HG03139 (cell line): ENCODE results near the gene IQCB1.
"Not testable (repeated sequence)": the region's sequence is repeated elsewhere in the genome, so short reads cannot be mapped to it uniquely, and the experiment has no call there.

Source experiments
- ATAC-seq: cut with Tn5 transposase; IDR thresholded peaks from one replicate; pipeline ENCODE4 v1.9.1; 2021; ENCODE audit not compliant: unreplicated experiment

IQCB1 gene

DNA sequence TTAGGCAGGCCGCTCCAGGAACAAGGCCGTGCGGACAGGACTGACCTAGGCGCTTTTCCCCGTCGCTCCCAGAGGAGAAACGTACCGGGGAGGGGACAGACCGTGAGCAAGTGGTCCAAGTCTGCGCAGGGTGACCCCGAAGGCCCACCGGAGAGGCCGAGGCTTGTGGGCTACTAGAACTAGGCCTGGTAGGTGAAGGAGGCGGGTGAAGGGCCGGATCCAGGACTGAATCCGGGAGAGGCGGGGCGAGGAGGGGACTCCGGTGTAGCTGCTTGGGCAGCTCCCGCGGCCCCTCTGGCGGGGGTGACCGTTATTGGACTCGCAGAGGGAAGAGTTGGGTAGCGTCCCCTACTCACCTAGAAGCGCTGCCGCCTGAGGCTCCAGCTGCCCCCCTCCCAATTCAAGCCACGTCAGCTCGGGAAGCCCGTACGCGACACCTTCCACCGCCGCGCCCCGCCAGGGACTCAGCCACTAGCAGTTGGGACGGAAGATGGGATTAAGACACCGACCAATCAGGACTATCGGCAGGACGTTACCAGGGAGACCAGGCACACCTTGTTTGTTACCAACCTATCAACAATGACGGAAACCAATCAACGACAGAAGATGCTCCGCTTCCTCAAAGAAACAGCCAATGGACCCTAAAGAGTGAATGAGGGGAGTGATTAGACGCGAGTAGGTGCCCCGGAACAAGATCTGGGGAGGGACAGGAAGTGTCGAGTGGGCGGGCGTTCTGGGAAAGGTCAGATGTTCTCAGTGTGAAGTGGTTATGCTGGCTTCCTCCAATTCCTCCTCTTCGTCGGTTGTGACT lies 85.4 kb downstream of the IQCB1 start, which contains the start of gene GOLGB1:
Gene GOLGB1 (minus strand): TSS at position 466 of the 811 bp plus-strand sequence. CDS start 18,770 bp downstream, outside the sequence.
- peak; percentile 97 for ATAC-seq

DNA sequence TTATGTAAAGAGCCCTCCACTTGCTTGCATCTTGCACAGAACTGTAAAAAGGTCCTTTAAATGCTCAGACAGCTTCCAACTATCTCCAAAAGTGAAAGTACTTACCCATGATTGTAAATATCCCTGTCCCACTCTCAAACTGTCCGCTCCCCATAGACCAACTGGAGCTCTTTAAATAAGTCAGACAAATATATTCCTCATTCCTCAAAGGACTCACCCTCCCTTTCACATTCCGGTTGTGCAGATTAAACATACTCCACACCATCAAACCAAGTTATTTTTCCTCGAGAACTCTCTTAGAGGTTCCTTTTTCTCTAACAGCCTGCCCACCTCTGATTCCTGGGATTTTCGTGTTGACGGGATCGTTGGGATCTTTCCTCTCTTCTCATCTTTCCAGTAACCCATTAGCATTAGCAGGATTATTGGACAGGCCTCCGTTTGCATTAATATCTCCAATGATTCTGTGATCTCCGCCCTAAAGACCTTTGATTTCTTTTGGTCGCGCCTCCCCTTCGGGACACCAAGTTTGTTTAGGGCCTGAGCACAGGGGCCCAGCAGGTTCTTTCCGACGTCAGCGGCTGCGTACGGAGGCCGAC lies 86.1 kb downstream of the IQCB1 start:
- ATAC-seq: no peak

DNA sequence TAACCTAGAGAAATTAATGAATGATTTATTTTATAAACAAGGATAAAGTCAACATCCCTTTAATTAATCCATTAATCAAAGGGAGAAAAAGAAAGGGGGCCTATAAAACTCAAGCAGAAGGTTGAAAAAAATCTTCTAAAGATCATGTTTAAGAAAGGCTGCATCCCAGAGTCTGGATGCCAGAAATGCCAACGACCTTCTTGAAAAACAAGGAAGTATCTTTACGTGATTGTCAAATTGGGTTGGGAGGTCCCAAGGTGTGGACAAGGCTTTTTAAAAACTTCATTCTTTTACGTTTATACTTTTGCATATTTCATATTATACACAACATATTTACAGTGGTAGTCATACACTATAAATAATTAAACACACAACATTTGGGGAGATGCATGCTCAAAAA lies 86.9 kb downstream of the IQCB1 start:
- no peak for ATAC-seq

DNA sequence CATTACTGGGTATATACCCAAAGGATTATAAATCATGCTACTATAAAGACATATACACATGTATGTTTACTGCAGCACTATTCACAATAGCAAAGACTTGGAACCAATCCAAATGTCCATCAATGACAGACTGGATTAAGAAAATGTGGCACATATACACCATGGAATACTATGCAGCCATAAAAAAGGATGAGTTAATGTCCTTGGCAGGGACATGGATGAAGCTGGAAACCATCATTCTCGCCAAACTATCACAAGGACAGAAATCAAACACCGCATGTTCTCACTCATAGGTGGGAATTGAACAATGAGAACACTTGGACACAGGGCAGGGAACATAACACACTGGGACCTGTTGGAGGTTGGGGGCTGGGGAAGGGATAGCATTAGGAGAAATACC lies 91.8 kb downstream of the IQCB1 start:
- not testable (repeated sequence) for ATAC-seq

DNA sequence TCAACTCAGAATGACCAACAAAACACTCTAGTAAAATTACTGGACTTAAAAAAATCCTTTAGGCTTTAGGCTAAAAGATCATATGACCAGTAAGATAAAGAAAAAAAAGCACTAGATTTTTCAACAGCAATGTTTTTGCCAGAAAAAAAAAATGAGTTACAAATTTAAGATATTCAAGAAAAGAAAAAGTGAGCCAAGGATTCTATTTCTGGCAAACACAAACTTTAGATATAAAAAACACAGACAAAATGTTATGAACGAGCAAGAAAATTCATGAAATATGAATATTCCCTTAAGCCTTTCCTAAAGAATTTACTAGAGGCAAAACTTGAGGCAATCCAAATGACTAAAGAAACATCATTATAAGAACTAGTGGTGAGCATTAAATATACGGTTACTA lies 94.0 kb downstream of the IQCB1 start:
- ATAC-seq: no peak

DNA sequence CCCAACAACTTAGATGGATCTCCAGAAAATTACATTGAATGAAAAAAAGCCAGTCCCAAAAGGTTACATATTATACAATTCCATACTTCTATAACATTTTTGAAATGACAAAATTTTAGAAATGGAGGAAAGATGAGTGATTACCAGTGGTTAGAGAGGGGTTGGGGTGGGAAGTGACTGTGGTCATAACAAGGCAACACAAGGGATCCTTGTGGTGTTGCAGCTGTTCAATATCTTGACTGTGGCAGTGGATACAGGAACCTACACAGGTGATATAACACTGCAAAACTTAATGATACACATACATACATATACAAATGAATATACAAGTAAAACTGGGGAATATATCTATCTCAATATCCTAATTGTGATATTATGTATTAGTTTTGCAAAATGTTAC lies 95.0 kb downstream of the IQCB1 start:
- ATAC-seq: no peak

DNA sequence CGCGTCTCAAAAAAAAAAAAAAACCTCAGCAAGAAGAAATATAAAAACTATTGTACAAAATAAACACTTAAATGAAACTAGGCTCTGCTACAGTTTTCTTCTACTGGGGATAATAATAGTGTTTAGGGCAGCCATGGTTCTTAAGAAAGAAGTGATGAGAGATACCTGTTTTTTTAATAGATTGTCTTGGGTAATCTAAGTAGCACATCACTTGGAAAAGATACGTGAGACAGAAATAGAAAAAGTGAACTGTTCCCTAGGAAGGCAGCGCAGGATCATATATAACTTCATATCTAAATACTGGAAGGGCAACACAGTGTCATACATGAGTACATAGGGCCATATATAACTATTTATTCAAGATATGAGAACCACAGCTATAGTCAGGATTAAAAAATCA lies 97.2 kb downstream of the IQCB1 start:
- ATAC-seq: no peak

DNA sequence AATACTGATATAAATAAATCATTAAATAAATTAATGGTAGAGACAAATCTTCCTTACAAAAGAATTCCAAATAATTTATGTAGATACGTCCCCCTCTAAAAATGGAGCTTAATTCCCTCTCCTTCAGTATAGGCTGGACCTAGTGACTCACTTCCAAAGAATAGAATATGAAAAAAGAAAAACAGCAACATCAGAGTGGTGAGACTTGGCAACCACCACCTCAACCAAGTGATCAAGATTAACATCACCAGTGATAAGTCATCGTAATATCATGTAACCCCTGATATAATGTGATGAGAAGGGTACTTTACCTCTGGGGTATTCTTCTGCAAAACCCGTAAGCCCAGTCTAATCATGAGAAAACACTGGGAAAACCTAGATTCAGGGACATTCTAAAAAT lies 98.7 kb downstream of the IQCB1 start:
- no peak for ATAC-seq

DNA sequence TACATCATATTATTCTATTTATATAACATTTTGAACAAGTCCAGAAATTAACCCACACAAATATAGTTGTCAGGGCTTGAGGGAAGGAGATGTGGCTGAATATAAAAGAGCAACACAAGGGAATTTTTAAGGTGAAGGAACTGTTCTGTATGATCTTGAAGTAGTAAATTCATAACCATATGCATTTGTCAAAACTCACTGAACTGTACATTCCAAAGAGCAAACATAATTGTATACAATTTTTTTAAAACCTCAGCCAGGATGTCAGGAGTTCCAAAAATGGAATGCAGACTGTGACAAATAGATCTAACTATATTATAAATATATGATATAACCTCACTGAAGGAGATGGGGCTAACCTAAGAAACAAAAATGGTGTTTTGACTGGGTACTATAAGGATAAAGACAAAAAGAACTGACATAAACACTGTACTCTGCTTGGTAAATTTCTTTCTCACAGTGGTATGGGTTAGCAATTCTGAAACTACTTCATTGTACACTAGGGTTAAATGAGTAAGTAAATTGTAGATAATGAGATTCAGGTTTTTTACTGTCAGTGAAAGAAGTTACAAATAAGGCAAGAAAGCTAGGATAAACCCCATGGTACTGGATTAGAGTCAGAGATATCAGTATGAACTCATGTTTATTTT lies 99.7 kb downstream of the IQCB1 start:
- peak; percentile 73 for ATAC-seq

DNA sequence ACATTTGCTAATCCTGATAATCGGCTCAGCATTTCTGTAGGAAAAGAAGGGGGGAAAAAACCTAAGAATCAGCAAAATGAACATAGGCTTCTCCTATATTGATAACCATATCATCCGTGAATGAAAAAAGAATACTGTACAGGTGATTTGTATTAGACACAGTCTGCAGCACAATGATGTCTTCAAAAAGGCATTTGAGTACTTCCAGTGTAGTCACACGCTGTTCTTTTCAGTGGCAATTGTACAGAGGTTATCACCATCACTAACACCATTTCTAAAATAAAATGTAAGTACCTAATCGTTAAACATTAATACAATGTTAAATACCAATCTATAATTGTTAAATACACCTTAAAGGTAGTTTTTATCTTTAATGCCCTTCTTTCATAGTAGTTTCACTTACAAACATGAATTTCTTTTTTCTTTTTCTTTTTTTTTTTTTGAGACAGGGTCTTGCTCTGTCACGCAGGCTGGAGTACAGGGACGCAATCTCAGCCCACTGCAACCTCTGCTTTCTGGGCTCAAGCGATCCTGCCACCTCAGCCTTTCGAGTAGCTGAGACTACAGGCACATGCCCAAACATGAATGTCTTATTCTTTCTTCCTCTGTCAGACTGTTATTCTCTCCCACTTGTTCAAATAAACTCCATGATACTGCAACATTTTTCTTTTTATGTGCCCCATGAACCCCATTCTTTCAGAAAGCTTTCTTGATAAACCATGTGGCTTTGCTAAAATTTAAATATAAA lies 103.7 kb downstream of the IQCB1 start:
- no peak for ATAC-seq

DNA sequence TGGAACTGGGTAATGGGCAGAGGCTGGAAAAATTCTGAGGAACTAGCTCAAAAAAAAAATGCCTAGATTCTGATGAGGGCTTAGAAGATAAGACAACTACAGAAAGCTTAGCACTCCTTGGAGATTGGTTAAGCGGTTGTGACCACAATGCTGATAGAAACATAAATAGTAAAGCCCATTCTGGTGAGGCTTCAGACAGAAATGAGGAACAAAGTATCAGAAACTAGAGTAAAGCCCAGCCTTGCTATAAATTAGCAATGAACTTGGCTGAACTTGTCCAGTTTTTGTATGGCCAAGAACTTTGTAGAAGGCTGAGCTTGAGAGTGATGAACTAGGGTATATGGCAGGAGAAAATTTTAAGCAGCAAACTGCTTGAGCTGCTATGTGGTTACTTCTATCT lies 110.7 kb downstream of the IQCB1 start:
- ATAC-seq: peak; percentile 88

DNA sequence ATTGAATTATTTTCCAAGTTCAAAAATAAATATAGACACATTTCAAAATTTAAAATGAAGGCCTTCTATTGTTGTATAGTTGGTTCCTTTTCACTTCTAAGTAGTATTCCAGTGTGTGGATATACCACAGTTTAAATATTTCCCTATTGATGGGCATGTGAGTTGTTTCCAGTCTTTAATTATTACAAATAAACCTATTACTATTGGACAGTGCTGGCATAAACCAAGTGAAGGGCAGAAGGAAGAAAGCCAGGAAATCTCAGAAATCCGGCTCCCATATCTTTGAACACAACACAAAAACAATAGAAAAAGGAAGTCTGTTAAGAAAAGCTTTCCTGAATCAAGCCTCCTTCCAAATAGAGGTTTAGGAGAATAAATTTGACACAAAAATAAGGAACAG lies 111.4 kb downstream of the IQCB1 start:
- ATAC-seq: no peak

DNA sequence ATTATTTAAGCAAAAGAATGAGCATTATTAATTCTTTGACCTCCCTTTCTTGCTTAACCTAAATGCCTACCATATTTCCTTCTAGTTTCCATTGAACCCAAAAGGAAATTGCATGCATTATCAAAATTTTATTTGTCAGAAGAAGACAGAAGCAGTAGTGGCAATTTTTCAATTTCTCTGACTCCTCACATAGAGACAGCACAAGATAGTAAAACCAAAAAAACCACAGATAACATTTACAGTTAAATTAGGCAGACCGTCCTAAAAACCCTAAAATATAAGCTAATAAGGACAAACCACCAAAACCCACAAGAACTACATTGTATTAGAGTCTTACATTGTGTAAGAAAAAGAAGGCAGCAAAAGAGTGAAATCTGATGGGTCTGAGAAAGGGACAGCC lies 112.4 kb downstream of the IQCB1 start:
- no peak for ATAC-seq

DNA sequence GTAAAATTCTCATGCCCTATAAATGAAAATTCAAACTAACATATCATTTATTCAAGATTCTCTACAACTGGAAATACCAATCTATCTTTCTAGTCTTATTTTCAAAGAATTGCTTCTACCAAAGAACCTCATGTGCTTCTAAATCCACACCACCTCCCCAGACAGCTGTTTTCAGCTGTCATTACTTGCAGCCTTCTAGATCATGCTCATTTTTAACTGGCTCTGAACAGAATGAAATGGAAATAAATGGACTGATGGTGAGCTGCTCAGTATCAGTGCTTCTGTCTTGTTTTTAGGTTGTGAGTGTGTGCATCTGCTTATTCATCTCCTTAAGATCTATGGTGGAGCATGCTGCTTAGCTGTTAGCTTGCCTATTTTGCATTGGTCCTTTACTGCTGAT lies 114.7 kb downstream of the IQCB1 start:
- ATAC-seq: no peak
